Transverse colon (tissue), 3 donors: ENCODE measurements around the gene PTPN2.

Experiments
- CTCF ChIP-seq, 5 experiments: fragments of 200-600 bp in 3 of 5; fragments of 450-650 bp in 2 of 5; sonication (generic) in 3 of 5; IDR thresholded peaks; 1 replicate in 2 of 5; 2 replicates in 3 of 5; pipeline ENCODE4 v1.5.1; 2016 to 2017; ENCODE audit warnings: antibody characterized with exemption in 5 of 5, inconsistent platforms in 3 of 5, mild to moderate bottlenecking in 2 of 5, moderate library complexity in 1 of 5
- EP300 ChIP-seq: sonication (generic); formaldehyde crosslinking; IDR thresholded peaks from one replicate; pipeline ENCODE4 v1.6.1; 2017; ENCODE audit warnings: antibody characterized with exemption, low read depth
- POLR2A ChIP-seq: fragments of 450-650 bp; IDR thresholded peaks from one replicate; pipeline ENCODE4 v1.6.1; 2016; ENCODE audit warnings: antibody characterized with exemption, mild to moderate bottlenecking, moderate library complexity

DNA sequence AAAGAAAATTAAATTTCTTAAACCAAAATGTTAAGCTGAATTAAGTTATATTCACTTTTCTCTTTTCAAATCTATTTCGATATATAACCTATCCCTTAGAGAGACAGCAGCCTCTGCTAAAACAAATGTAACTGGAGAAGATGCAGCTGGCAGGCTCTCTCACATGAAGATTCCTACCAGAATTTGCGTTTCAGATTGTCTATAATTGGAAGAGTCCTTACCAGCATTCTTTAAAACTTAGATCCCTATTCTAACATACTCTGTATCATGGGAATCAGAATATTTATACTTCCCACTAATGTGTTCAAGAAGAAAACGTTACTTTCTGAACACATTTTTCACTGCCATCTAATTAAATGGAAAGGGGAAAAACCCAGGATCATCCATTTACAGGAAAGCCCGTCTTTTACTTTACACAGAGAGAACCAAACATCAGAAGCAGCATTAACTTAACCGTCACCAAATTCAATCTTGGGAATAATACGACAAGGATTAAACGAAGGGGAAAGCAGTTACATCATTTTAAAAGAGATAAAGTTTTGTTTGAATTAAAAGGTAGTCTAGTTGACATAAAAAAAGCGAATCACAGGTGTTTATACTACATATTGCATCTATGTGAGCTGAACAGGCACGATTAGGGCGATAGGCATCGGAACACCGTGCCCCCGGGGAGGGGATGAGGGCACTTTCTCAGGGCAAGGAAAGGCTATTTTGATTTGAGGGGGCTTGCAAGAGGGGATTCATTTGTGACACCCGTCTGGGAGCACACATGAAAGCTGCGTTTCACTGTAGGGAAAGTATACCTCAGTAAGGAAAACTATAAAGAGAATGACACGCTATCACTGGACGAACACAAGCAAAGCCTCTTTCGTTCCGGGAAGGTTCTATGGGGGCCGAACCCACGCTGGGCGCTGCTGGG lies 1.3 kb downstream of the PTPN2 start:
- no peak for TF ChIP-seq CTCF (IDR thresholded peaks at IDR 0.05)
- TF ChIP-seq POLR2A, result no peak
- no peak for TF ChIP-seq EP300
